Measurements from ENCODE around the gene TPPP. TPM values are rescaled to one million over a fixed set of nuclear protein-coding genes. Genes with fewer than 3 reads are reported as not detected.

Gene TPPP
- total RNA-seq, 1 experiment from 2014 or later: 1.8 TPM

DNA sequence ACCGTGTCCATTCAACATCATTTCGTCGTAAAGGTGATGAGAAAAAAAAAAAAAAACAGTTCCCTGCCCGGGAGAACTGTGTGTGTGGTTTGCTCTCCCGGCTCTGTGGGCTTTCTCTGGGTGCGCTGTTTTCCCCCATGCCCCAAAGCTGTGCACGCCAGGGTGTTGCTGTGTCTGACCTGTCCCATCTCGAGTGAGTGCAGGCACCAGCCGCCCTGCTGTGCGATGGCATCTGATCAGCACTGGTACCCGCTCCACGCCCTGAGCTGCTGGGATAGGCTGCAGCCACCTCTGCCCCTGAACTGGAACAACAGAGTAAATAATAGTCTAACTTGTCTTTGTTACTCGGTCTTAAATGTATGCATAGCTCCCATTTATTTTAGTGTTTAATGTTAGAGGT is 47.7 kb downstream of the TPPP start (continued):
- TF ChIP-seq, protein P1, sequence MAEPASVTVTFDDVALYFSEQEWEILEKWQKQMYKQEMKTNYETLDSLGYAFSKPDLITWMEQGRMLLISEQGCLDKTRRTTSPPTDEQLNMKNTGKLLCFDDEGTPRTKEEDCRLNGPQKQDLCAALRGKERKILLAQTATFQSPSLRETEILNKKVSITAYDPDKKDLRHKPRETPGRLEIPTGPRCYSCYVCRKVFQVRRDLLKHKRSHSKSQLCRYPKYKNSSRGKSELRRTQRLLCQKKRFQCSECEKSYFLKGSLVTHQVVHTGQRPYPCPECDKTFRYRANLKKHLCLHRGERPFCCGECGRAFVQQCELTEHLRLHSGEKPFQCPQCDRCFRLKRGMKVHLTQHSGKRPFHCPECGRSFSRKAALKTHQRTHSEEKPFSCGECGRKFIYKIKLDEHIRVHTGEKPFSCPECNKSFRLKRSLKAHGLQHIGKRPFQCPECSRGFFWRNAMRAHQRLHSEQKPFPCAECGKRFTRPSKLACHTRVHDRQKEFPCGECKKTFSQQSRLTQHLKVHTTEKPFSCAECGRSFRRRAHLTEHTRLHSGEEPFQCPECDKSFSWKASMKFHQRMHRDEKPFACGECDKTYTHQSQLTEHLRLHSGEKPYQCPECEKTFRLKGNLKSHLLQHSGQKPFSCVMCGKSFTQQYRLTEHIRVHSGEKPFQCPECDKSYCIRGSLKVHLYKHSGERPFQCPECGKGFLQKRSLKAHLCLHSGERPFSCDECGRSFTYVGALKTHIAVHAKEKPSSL (CRISPR knock-in tag; conservative IDR thresholded peaks at IDR 0.05): no peak
- TF ChIP-seq JUN (CRISPR knock-in tag; IDR thresholded peaks at IDR 0.05): no peak
- TF ChIP-seq, protein P2, sequence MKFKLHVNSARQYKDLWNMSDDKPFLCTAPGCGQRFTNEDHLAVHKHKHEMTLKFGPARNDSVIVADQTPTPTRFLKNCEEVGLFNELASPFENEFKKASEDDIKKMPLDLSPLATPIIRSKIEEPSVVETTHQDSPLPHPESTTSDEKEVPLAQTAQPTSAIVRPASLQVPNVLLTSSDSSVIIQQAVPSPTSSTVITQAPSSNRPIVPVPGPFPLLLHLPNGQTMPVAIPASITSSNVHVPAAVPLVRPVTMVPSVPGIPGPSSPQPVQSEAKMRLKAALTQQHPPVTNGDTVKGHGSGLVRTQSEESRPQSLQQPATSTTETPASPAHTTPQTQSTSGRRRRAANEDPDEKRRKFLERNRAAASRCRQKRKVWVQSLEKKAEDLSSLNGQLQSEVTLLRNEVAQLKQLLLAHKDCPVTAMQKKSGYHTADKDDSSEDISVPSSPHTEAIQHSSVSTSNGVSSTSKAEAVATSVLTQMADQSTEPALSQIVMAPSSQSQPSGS (CRISPR knock-in tag; IDR thresholded peaks at IDR 0.05; ENCODE audit: borderline replicate concordance, low read depth): no peak
- TF ChIP-seq GRHL2 (CRISPR knock-in tag; IDR thresholded peaks at IDR 0.05; ENCODE audit: insufficient replicate concordance, severe bottlenecking): no peak
- no peak for TF ChIP-seq TP53 (CRISPR knock-in tag; IDR thresholded peaks at IDR 0.05)
- TF ChIP-seq, protein P3, sequence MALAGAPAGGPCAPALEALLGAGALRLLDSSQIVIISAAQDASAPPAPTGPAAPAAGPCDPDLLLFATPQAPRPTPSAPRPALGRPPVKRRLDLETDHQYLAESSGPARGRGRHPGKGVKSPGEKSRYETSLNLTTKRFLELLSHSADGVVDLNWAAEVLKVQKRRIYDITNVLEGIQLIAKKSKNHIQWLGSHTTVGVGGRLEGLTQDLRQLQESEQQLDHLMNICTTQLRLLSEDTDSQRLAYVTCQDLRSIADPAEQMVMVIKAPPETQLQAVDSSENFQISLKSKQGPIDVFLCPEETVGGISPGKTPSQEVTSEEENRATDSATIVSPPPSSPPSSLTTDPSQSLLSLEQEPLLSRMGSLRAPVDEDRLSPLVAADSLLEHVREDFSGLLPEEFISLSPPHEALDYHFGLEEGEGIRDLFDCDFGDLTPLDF (CRISPR knock-in tag; IDR thresholded peaks at IDR 0.05): no peak

DNA sequence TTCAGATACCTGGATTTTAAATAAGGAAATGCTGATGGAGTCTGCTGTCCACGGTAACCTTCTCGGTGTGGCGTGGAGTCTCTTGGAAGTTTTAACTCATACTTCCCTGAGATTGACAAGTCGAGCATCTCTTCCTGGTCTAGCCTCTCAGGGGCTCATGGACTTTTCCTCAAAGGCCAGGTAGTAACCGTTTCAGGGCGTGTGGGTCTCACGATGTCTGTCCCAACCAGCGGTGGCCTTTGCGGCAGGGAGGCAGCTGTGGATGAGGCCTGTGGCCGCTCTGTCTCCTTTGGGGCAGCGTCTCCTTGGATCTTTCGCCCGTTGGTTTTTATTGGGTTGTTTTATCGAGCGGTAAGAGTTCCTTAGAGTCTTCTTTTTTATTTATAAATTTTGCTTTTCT is 48.2 kb downstream of the TPPP start:
- Mint-ChIP-seq H3K4me3 (no peak overlapping the region), H3K36me3 (peaks cover 33% of the 10 kb centered on the region), H3K9me3 (no peaks in the 10 kb centered on the region), H3K27ac (no peak overlapping the region), H3K27me3 (ENCODE audit: low read depth) (no peaks in the 10 kb centered on the region), H3K4me1 (no peaks in the 10 kb centered on the region)
- DNase-seq (ENCODE audit: low spot score) (no peak), ATAC-seq (no peak)
- POLR2A ChIA-PET: no interaction called here
- CTCF ChIA-PET: no interaction called here
- TF ChIP-seq KAT7 (CRISPR knock-in tag; IDR thresholded peaks at IDR 0.05; ENCODE audit: borderline replicate concordance) (no peak), NR2C2 (CRISPR knock-in tag; IDR thresholded peaks at IDR 0.05) (no peak), ZNF416 (CRISPR knock-in tag; IDR thresholded peaks at IDR 0.05) (no peak), ESRRA (CRISPR knock-in tag; IDR thresholded peaks at IDR 0.05; ENCODE audit: borderline replicate concordance) (no peak), HMGA2 (CRISPR knock-in tag; IDR thresholded peaks at IDR 0.05) (no peak), GRHL2 (CRISPR knock-in tag; IDR thresholded peaks at IDR 0.05; ENCODE audit: insufficient replicate concordance, severe bottlenecking) (no peak)
- TF ChIP-seq, protein P4, sequence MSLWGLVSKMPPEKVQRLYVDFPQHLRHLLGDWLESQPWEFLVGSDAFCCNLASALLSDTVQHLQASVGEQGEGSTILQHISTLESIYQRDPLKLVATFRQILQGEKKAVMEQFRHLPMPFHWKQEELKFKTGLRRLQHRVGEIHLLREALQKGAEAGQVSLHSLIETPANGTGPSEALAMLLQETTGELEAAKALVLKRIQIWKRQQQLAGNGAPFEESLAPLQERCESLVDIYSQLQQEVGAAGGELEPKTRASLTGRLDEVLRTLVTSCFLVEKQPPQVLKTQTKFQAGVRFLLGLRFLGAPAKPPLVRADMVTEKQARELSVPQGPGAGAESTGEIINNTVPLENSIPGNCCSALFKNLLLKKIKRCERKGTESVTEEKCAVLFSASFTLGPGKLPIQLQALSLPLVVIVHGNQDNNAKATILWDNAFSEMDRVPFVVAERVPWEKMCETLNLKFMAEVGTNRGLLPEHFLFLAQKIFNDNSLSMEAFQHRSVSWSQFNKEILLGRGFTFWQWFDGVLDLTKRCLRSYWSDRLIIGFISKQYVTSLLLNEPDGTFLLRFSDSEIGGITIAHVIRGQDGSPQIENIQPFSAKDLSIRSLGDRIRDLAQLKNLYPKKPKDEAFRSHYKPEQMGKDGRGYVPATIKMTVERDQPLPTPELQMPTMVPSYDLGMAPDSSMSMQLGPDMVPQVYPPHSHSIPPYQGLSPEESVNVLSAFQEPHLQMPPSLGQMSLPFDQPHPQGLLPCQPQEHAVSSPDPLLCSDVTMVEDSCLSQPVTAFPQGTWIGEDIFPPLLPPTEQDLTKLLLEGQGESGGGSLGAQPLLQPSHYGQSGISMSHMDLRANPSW (CRISPR knock-in tag; conservative IDR thresholded peaks at IDR 0.05; ENCODE audit: low read depth): no peak

DNA sequence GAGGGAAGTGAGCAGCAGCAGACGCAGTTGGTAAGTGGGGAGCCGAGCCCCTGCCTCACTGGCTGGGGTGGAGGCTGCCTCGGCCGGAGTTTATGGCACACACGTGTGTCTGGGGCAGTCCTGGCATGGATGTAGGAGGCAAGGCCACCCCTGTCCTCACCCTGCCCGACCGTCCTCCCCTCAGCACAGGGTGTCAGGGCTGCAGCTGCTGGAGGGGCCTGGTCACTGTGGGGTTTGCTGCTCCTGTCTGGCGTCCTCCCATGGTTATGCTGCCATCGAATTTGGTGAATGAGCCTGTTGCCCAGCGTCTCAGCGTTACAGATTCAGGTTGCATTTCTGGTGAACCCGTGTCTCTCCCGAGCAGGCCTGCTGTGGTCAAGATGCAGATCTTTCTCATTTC is 48.6 kb downstream of the TPPP start:
- H3K27ac Mint-ChIP-seq: peak overlapping the region; percentile 79; the same call in 1 of the 2 replicates
- no peak for ATAC-seq
- DNase-seq (ENCODE audit: low spot score): no peak
- no peak overlapping the region for H3K4me3 Mint-ChIP-seq
- peaks cover 35% of the 10 kb centered on the region for H3K36me3 Mint-ChIP-seq
- no peaks in the 10 kb centered on the region for H3K27me3 Mint-ChIP-seq (ENCODE audit: low read depth)
- POLR2A ChIA-PET: no interaction called here
- CTCF ChIA-PET: no interaction called here
- no peaks in the 10 kb centered on the region for H3K4me1 Mint-ChIP-seq
- no peaks in the 10 kb centered on the region for H3K9me3 Mint-ChIP-seq
- TF ChIP-seq, protein P5, sequence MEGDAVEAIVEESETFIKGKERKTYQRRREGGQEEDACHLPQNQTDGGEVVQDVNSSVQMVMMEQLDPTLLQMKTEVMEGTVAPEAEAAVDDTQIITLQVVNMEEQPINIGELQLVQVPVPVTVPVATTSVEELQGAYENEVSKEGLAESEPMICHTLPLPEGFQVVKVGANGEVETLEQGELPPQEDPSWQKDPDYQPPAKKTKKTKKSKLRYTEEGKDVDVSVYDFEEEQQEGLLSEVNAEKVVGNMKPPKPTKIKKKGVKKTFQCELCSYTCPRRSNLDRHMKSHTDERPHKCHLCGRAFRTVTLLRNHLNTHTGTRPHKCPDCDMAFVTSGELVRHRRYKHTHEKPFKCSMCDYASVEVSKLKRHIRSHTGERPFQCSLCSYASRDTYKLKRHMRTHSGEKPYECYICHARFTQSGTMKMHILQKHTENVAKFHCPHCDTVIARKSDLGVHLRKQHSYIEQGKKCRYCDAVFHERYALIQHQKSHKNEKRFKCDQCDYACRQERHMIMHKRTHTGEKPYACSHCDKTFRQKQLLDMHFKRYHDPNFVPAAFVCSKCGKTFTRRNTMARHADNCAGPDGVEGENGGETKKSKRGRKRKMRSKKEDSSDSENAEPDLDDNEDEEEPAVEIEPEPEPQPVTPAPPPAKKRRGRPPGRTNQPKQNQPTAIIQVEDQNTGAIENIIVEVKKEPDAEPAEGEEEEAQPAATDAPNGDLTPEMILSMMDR (IDR thresholded peaks at IDR 0.05): no peak
- TF ChIP-seq GRHL2 (CRISPR knock-in tag; IDR thresholded peaks at IDR 0.05; ENCODE audit: insufficient replicate concordance, severe bottlenecking) (no peak), SMAD4 (CRISPR knock-in tag; IDR thresholded peaks at IDR 0.05) (no peak), EMX1 (CRISPR knock-in tag; IDR thresholded peaks at IDR 0.05) (no peak), ATF1 (CRISPR knock-in tag; IDR thresholded peaks at IDR 0.05) (no peak), ZNF232 (CRISPR knock-in tag; IDR thresholded peaks at IDR 0.05) (no peak), TEAD1 (CRISPR knock-in tag; IDR thresholded peaks at IDR 0.05) (no peak), TCF7 (CRISPR knock-in tag; IDR thresholded peaks at IDR 0.05; ENCODE audit: low read depth) (no peak), ZNF121 (CRISPR knock-in tag; IDR thresholded peaks at IDR 0.05) (no peak)
- TF ChIP-seq, protein P6, sequence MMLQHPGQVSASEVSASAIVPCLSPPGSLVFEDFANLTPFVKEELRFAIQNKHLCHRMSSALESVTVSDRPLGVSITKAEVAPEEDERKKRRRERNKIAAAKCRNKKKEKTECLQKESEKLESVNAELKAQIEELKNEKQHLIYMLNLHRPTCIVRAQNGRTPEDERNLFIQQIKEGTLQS (CRISPR knock-in tag; conservative IDR thresholded peaks at IDR 0.05): no peak
